HG03064 (cell line): ENCODE data around the gene PIWIL4.

ENCODE experiments used
- ATAC-seq: cut with Tn5 transposase; IDR thresholded peaks from one replicate; pipeline ENCODE4 v1.9.1; 2021; ENCODE audit warnings: low read depth; ENCODE audit not compliant: unreplicated experiment

PIWIL4 gene

DNA sequence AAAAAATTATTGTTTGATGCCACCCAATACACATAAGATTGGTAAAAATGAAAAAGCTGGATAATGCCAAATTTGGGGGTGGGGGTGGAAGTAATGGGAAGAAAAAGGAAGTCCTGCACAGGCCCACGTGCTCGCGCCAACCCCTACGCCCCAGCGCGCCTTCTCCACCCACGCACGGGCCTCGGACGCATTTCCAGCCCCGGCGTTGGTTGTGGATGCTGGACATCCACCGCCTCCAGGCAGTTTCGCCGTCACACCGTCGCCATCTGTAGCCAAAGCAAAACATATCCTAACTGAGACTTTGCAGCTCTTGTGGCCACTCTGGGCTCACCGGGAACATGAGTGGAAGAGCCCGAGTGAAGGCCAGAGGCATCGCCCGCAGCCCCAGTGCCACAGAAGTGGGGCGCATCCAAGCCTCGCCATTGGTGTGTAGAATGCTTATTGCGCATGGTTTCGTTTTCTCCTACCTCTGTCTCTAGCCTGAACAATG is at the start of gene PIWIL4:
PIWIL4 (plus strand) TSS at position 188 of the 490 bp plus-strand sequence; CDS start at position 339, 151 bp downstream.
- ATAC-seq: no peak

DNA sequence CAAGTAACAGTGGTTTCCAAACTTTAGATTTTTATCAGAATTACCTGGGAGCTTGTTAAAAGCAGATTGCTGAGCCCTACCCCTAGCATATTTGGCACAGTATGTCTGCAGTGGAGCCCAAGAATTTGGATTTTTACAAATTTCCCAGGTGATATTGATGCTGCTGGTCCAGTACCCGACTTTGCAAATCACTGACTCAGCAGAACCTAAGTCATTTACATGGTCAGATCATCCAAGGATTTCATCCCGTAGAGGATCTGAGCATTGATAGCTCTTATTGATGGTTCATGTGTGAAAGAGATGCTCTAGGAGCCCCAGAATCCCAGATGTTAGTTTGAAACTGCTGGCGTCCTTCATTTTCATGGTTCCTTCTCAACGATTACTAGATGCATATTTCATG is 48.9 kb upstream of the PIWIL4 start:
- no peak for ATAC-seq

DNA sequence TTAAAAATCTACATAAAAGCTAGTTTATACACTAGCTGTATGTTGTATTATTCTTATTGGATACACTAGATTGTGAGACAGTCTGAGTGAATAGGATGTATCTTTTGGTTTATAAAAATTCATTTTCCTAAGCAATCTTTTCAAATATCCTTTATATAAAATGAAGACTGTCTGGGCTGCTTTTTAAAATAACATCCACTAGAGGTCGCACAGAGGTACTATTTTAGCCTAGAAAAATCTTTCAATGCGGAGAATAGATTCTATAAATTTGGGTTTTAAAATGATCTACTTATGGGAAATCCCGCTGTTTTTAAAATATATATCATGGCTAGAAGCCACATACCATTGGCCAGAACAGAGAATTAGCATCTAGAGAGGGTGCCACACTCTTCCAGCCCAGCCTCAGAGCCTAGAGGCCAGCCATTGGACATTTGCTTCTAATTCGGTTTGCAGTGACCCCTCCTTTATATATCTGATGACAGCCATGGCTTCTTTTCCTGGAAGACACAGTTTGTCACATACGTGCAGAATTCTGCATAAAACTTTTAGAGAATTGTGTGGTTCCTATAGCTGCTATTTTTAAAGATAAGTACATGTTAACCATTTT is 47.6 kb upstream of the PIWIL4 start:
- no peak for ATAC-seq

DNA sequence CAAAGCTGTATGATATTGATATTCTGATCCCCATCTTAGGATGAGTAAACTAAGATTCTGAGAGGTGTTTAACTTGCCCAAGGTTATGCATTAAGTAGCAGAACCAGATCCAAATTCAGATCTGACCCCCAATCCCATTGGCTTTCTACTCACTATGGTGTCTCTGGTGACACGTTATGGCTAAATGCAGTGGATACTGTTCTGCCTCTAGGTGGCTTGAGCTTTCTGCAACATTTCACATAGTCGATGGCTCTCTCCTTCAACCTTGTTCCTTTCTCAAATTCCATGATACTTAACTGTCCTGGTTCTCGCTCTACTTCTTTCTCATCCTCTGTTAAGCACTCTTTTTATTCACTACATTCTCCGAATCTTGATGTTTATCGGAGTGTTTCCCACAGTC is 45.5 kb upstream of the PIWIL4 start:
- ATAC-seq: peak; percentile 57

DNA sequence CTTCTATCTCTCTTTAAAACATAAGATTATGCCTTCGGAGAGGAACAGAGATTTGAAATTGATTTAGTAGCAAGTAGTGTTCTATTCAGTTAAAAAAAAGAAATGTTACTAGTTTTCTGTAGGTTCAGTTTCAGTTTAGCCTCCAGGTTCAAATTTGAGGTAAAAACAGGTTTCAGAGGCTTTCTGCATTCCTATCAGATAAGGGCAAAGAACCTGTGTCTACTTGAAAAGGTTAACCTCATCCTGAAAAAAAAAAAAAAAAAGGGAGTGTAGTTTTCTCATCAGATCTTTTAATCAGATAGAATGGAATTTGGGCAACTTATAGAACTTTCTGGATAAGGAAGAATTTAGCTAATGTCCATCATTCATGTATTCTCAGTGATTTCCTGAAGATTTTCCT is 42.8 kb upstream of the PIWIL4 start:
- no peak for ATAC-seq

GRCh38 chr11:94525546-94526324 is 41.4 kb upstream of the PIWIL4 start:
- no peak for ATAC-seq

DNA sequence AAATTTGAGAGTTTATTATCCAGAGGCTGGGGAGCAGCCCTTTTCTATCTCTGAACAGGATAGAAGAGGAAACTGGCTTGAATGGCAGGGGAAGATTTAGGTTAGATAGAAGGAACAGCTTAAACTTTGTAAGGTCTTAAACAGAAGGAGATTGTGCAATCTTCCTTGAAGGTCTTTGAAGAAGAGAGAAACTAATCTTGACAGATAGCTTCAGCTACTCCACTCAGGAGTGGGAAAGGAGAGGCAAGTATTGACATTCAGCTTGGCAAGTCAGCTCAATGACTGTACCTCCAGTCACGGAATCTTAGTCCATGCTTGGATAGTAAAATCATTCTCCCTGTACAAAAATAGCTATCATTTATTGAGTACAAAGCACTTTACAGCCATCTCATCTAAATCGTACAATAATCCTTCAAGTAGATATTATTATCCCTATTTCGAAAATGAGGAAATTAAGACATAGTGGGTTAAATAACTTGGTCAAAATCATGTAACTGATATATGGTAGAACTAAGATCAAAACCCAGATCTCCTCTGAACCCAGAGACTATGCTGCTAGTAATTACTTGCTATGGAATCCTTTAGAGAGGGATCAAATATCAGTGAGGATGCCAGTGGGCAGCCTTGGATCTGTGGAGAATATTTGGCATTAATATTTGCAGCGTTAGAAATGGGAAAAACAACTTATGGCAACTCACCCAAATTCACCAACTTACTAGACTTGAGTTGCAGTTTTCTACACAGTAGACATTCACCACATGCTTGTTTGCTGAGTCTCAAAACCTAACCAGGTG is 40.3 kb upstream of the PIWIL4 start:
- no peak for ATAC-seq

- ATAC-seq: no peak
Observed at GRCh38 chr11:94528551-94528950, 38.6 kb upstream of the PIWIL4 start.

DNA sequence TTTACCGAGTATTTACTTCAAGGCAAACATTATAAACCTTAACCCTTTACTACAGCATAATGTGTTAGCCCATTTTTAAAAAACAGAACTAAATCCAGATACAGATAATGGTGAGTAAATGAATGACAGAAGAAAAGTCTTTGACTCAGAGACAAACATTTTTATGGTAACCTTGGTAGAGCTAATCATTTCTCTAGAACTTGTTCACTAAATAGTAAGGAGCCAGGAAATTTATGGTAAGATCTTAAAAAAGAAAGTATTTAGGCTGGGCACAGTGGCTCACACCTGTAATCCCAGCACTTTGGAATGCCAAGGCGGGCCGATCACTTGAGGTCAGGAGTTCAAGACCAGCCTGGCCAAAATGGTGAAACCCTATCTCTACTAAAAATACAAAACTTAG is 35.0 kb upstream of the PIWIL4 start:
- ATAC-seq: no peak

DNA sequence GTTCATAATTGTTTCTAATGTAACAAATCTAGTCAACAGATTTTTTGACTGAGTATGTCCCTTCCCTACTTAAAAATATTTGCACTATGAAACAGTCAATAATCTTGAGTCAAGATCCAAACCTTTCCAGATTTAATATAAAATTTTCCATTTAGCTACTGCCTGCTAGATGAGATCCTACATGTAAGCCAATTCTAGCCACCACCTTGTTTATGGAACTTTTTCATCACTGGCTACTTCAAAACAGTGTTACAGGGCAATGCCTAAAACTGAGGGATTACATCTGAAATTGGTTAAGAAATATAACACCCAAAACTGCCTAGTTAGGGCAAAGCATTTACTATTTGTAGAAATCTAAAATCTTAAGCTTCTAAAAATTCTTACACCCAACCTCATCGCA is 34.0 kb upstream of the PIWIL4 start:
- ATAC-seq: no peak

DNA sequence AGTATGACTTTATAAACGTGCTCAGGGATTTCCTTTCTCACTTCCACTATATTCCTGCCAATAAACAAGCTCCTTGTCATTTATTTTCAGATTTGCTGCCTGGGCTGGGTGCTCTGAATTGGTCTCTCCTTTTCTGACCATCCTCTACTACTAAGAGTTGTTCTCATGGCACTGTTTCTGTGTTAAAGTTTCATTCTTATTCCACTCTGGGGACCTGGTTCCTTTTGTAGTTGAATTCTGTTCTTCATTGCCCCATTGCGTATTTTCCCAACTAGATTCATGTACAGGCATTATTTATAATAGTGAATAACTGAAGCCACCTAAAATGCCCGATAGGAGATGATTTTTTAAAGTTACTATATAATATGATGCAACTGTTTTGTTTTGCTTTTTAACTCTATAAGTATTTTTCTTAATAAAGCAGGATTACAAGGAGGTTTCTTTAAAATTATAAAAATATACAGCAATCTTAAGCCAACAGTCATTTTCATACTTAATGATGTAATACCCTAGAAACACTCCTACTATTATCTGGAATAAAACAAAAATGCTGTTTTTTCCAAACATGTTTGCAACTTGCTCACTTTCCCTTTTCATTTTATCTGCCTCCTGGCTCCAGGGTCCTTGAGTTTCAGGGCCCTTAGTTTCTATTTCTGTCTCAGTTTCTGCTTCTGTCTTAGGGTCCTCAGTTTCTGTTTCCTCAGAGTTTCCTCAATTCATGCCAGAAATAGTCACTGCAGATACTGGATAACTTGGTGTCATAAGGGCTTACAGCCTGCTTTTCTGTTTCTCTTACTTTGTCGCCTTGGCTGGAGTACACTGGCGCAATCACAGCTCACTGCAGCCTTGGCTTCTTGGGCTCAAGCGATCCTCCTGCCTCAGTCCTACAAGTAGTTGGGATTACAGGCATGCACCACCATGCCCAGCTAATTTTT is 33.2 kb upstream of the PIWIL4 start:
- ATAC-seq: no peak

DNA sequence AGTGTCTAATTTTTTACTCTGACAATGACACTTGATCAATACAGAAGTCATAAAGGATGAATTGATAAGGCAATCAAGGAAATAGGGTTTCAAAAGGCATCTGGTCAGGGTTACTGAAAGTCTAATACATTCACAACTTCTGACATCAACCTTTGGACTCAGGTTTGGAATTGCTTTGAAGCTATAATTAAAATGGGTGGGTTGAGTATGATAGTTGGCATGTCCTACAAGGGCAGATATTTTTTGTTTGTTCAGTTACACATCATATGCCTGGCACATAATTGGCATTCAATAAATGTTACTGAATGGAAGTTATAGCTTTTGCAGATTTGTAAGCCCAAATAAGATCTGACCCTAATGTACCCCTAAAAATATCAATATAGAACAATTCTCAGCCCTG is 30.8 kb upstream of the PIWIL4 start:
- ATAC-seq: no peak

DNA sequence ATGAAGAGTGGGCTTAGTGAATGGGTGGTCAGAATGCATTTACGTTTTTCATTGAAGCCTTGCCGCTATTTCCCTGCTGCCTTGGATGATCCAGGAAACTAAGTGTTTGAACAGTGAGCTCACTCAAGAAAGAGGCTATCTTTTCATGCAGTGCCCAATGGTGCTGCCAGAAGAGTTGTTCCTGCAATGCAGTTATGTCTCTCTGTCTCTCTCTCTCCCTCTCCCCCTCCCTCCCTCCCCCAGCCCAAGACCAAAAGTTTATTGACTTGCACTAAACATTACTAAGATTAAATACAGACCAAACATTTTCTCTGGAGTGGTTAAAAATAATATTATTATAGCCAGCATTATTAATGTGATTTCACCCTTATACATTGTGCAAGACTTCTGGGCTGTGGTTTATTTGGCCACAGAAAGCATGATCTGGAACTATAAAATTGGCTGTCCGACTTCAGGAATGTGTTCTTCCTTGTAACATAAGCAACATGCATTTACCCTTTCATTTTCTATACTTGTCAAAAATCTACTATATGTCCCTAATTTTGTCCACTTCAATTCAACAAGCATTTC is 30.1 kb upstream of the PIWIL4 start:
- no peak for ATAC-seq

DNA sequence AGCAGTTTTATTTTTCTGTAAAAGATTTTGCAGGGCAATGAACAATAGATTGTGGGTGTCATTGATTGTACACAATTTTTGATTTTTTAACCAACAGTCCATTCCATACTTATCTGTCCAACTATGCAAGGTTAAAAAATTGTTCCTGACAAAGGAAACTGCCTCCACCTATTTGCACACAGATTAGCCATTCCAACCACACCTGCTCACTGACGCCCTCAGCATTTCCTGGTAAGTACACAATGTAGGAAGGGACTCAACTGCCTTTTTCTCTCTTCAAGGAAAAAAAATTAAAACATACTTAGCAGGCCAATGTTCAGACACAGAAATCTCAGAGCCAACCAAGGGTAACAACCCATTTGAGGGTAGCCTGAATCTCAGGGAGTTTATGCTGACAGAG is 27.7 kb upstream of the PIWIL4 start:
- ATAC-seq: no peak

DNA sequence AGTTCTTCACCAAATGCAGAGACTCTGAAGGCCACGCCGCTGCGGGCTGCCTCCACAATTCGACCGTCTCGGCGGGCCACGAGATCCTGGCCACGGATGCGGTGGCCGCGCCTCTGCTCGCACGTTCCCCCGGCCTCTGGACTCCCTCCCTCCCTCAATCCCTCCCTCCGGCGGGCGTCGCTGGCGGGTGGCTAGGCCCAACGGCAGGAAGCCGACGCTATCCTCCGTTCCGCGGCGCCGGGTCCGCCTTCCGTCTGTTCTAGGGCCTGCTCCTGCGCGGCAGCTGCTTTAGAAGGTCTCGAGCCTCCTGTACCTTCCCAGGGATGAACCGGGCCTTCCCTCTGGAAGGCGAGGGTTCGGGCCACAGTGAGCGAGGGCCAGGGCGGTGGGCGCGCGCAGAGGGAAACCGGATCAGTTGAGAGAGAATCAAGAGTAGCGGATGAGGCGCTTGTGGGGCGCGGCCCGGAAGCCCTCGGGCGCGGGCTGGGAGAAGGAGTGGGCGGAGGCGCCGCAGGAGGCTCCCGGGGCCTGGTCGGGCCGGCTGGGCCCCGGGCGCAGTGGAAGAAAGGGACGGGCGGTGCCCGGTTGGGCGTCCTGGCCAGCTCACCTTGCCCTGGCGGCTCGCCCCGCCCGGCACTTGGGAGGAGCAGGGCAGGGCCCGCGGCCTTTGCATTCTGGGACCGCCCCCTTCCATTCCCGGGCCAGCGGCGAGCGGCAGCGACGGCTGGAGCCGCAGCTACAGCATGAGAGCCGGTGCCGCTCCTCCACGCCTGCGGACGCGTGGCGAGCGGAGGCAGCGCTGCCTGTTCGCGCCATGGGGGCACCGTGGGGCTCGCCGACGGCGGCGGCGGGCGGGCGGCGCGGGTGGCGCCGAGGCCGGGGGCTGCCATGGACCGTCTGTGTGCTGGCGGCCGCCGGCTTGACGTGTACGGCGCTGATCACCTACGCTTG is 23.2 kb upstream of the PIWIL4 start, which contains the start of gene FUT4:
FUT4 (plus strand) TSS at position 227 of the 951 bp plus-strand sequence; CDS start at position 440, 213 bp downstream.
- peak; percentile 79 for ATAC-seq

DNA sequence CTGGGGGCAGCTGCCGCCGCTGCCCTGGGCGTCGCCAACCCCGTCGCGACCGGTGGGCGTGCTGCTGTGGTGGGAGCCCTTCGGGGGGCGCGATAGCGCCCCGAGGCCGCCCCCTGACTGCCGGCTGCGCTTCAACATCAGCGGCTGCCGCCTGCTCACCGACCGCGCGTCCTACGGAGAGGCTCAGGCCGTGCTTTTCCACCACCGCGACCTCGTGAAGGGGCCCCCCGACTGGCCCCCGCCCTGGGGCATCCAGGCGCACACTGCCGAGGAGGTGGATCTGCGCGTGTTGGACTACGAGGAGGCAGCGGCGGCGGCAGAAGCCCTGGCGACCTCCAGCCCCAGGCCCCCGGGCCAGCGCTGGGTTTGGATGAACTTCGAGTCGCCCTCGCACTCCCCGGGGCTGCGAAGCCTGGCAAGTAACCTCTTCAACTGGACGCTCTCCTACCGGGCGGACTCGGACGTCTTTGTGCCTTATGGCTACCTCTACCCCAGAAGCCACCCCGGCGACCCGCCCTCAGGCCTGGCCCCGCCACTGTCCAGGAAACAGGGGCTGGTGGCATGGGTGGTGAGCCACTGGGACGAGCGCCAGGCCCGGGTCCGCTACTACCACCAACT is 22.4 kb upstream of the PIWIL4 start:
- ATAC-seq: peak; percentile 2

DNA sequence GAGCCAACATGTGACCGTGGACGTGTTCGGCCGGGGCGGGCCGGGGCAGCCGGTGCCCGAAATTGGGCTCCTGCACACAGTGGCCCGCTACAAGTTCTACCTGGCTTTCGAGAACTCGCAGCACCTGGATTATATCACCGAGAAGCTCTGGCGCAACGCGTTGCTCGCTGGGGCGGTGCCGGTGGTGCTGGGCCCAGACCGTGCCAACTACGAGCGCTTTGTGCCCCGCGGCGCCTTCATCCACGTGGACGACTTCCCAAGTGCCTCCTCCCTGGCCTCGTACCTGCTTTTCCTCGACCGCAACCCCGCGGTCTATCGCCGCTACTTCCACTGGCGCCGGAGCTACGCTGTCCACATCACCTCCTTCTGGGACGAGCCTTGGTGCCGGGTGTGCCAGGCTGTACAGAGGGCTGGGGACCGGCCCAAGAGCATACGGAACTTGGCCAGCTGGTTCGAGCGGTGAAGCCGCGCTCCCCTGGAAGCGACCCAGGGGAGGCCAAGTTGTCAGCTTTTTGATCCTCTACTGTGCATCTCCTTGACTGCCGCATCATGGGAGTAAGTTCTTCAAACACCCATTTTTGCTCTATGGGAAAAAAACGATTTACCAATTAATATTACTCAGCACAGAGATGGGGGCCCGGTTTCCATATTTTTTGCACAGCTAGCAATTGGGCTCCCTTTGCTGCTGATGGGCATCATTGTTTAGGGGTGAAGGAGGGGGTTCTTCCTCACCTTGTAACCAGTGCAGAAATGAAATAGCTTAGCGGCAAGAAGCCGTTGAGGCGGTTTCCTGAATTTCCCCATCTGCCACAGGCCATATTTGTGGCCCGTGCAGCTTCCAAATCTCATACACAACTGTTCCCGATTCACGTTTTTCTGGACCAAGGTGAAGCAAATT is 21.7 kb upstream of the PIWIL4 start:
- no peak for ATAC-seq
